Fibroblast of villous mesenchyme (primary cell): ENCODE measurements around the gene SCGB1C1. TPM values are rescaled to one million over a fixed set of nuclear protein-coding genes. Genes with fewer than 3 reads are reported as not detected.
"Not testable (repeated sequence)": the region's sequence is repeated elsewhere in the genome, so short reads cannot be mapped to it uniquely, and the experiment has no call there.

Experiments used
- DNase-seq: peaks from one replicate; pipeline ENCODE4 v3.0.0-alpha.2; 2010; ENCODE audit warnings: low read depth
- H3K4me3 ChIP-seq: 2 replicates; pipeline ENCODE4 v1.5.1; 2011; ENCODE audit warnings: low read depth, mild to moderate bottlenecking, low read length
- CTCF ChIP-seq: IDR thresholded peaks from 2 replicates; pipeline ENCODE4 v1.5.1; 2012; ENCODE audit warnings: low read depth, mild to moderate bottlenecking, low read length; ENCODE audit not compliant: insufficient read depth
- total RNA-seq: library from RNA; depleted of rRNA; stranded (reverse); fragments of >200 nt; gene quantifications from 2 replicates; pipeline ENCODE4 v1.2.3, GENCODE V29; 2012

SCGB1C1 gene
- total RNA-seq, 1 donor = not detected

DNA sequence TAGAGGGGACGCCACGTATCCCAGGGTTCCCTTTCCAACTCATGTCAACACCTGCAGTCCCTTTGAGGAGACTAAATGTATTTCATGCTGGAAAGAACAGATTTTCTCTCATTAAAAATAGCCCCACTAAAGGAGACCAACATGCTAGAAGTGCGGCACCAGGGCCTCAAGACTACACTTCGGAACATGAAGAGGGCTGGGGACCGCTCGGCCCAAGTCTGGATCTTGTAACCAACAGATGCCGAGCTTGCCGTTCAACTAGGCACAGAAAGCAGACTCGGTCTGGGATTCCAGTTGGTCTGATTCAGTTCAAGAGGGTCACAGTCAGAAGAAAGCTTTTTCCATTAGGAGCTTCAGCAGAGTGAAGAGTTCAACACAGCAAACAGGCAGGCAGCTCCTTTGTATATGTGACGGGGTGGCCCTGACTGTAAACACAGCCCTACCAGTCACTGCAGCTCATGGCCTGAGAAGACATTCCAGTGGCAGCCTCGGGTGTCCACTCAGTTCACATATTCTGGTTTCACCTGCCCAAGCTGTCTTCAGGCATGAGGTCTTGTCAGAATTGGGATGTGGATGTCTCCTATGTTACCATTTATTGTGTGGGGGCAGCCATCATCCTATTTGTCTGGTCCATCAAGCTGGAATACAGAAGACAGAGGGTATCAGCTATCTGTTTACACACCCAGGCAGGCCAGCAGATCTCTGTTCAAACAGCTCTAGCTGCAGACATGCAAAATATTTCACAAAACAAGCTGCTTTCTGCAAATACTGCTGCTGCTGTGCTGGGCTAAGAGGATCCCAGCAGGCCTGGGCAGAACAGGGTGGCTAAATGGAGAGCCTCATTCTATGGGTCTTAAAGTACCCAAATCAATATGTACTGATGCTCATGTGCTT is 23.4 kb downstream of the SCGB1C1 start:
- no peak for DNase-seq
- TF ChIP-seq CTCF = no peak

DNA sequence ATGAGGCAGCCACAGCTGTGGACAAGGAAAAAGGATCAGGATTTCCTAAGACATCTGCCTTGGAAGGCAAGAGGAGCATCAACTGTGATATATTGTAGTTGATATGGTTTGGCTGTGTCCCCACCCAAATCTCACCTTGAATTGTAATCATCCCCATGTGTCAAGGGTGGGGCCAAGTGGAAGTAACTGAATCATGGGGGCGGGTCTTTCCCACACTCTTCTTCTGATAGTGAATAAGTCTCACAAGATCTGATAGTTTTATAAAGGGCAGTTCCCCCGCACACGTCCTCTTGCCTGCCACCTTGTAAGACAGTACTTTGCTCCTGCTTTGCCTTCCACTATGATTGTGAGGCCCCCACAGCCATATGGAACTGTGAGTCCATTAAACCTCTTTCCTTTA is 24.8 kb downstream of the SCGB1C1 start:
- TF ChIP-seq CTCF = no peak
- no peak overlapping the region for H3K4me3 ChIP-seq
- DNase-seq = no peak

More for the DNA sequence above, 23.4 kb downstream of the SCGB1C1 start:
- H3K4me3 ChIP-seq = no peak overlapping the region

DNA sequence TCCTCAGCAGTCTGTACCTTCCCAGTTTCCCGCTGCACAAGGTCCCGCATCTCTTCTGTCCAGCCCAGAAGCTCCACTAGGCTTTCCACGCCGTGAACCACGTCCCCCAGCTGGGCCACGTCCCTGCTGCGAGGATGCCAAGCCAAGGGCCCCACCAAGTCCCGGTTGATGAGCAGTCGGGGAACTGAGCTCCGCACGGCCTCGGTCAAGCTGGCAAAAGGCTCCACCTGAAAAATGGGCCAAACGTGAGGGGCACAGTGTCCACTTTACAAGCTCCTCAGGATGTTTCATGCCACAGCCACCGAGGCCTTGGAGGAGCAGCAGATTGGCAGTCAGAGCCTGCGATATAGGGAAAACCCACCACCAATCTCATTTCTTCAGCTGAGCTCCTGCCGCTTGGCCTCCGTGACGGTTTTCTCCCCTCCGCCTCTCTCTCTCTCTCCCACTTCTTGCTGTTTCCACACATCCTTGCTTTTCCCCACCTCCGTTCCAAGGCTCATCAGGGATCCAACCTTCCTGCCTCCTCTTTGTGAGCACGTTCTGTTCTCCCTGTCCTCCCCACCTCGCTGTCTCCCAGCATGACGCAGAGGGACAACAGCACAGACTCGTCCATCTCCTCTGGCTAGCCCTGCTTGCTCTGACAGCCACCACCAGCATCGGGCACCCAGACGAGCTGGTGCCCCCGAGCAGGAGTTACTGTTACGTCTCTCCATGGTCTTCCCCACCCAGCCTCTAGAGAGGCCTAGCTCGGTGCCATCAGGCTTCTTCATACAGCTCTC is 26.1 kb downstream of the SCGB1C1 start:
- TF ChIP-seq CTCF = no peak
- DNase-seq = no peak
- H3K4me3 ChIP-seq = no peak overlapping the region

DNA sequence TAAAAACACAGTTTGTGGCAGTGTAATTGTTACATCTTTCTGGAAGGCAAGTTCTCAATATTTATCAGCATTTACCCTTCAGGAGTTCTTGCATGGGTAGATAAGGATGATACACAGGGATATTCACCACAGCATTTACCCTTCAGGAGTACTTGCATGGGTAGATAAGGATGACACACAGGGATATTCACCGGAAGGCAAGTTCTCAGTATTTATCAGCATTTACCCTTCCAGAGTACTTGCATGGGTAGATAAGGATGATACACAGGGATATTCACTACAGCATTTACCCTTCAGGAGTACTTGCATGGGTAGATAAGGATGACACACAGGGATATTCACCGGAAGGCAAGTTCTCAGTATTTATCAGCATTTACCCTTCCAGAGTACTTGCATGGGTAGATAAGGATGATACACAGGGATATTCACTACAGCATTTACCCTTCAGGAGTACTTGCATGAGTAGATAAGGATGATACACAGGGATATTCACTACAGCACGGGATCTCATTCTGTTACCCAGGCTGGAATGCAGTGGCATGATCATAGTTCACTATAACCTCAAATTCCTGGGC is 27.9 kb downstream of the SCGB1C1 start:
- H3K4me3 ChIP-seq, DNase-seq: not testable (repeated sequence)

GRCh38 chr11:221539-221938 is 28.7 kb downstream of the SCGB1C1 start:
- TF ChIP-seq CTCF = no peak
- no peak overlapping the region for H3K4me3 ChIP-seq
- no peak for DNase-seq

DNA sequence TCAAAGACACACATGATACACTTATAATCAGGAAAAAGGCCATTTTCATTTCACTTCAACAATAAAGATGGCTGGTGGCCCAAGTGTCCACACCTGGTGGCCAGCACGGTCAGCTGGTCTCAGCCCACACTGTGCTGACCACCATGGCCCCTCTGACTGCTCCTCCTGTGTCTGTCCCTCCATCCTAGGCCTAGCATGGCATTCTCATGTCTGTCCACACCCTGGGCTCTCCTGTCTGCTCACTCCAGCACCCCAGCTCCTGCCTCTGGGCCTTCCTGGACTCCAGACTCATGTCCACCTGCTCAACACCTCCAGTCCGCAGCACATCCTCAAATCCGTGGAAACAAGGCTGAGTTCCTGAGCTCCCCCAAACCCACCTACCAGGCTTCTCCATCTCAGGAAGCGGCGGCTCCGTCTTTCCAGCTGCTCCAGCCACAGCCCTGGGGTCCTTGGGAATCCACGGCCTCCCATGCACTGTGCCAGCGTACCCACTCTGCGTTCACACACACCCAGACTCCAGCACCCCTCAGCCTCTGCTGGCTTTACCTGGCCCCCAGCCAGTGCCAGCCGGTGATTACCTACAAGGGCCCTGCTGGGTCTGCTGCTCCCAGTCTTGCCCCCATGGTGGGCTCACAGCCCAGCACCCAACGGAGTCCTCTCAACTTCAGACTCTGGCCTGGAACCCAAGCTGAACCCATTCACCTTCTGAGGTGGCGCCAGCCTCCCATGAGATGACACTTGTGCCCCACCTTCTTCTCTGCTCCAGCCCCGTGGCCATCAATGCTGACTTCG is 29.3 kb downstream of the SCGB1C1 start:
- no peak overlapping the region for H3K4me3 ChIP-seq
- TF ChIP-seq CTCF = no peak
- no peak for DNase-seq
